Measurements from ENCODE around the gene PNPLA1. TPM values are rescaled to one million over a fixed set of nuclear protein-coding genes. Genes with fewer than 3 reads are reported as not detected.

PNPLA1 gene
- total RNA-seq, 1 experiment from 2014 or later: 0.10 TPM

DNA sequence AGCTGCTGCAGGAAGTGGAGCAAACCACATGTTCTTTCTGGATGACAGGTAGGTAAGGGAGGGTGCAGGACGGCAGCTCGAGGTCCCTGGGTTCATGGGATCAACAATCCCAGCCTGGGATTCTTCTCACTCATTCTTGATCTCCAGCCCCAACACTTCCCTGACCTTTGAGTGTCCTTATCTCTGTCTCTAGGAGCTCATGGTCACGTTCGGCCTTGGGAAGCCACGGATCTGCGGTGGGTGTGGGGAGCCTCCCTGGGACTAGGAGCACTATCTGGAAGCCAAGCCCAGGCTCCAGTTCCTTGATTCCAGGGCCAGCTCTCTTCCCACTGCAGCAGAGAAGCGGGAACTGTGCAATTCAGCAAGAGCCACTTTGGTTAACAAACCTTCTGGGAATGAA, 39.3 kb downstream of the PNPLA1 start:
- Histone ChIP-seq H3K27me3 (ENCODE audit: insufficient read depth, low read length) (no peaks in the 10 kb centered on the region), H3K4me1 (ENCODE audit: control insufficient read depth in 1 of 2, insufficient read depth in 2 of 2, low read length in 2 of 2) (peaks cover 2 to 10% of the 10 kb centered on the region in 2 experiments), H3K9me3 (ENCODE audit: control insufficient read depth in 1 of 2, insufficient read depth in 1 of 2, low read depth in 1 of 2, low read length in 2 of 2) (peaks cover 0 to 4% of the 10 kb centered on the region in 2 experiments; a peak in 1 of 4 replicates), H2AFZ (ENCODE audit: low read depth, low read length, poor library complexity, severe bottlenecking) (no peak overlapping the region), H3K9me2 (ENCODE audit: insufficient read depth) (no peaks in the 10 kb centered on the region), H3K36me3 (ENCODE audit: control insufficient read depth in 1 of 2, insufficient read depth in 2 of 2, low read length in 2 of 2) (no peaks in the 10 kb centered on the region), H3K79me2 (ENCODE audit: insufficient read depth, low read length) (no peaks in the 10 kb centered on the region), H4K20me1 (ENCODE audit: insufficient read depth) (no peaks in the 10 kb centered on the region), H3K27ac (ENCODE audit: low read depth, low read length) (no peak overlapping the region), H3K4me3 (replicated peaks in 1 of 2; ENCODE audit: low read depth in 1 of 2, low read length in 2 of 2) (no peak overlapping the region), H3K4me2 (ENCODE audit: low read length) (no peak overlapping the region), H3K9ac (ENCODE audit: low read length) (no peak overlapping the region)
- ATAC-seq (no peak), DNase-seq (ENCODE audit: low read depth, low spot score) (no peak)
- ChIA-PET CTCF (interaction anchor here (1.0 kb wide), 1 partner anchor 31 kb away, joined by 3 read pairs; no protein-coding TSS in a partner anchor), POLR2A (no interaction called here), RAD21 (ENCODE audit: low non-redundant PET in 1 of 2, low total read pairs in 2 of 2, uncharacterized antibody in 2 of 2, unreplicated experiment in 2 of 2) (no interaction called here)
- BruUV-seq (replicated peaks): no TSS peak
- intact Hi-C loops (cut with micrococcal nuclease): no loop called here
- TF ChIP-seq TCF7L2 (IDR thresholded peaks at IDR 0.05; ENCODE audit: borderline replicate concordance, extremely low read depth, insufficient read depth, insufficient read length): no peak
- TF ChIP-seq EZH2phosphoT487 (IDR thresholded peaks at IDR 0.05; ENCODE audit: borderline replicate concordance): no peak
- no peak for TF ChIP-seq JUND (IDR thresholded peaks at IDR 0.05)
- no peak for TF ChIP-seq POLR2AphosphoS5 (IDR thresholded peaks at IDR 0.05; ENCODE audit: low read depth, low read length)
- TF ChIP-seq ZFX (IDR thresholded peaks at IDR 0.05): no peak
- TF ChIP-seq SRF (IDR thresholded peaks at IDR 0.05; ENCODE audit: low read depth): no peak
- TF ChIP-seq, protein P1, sequence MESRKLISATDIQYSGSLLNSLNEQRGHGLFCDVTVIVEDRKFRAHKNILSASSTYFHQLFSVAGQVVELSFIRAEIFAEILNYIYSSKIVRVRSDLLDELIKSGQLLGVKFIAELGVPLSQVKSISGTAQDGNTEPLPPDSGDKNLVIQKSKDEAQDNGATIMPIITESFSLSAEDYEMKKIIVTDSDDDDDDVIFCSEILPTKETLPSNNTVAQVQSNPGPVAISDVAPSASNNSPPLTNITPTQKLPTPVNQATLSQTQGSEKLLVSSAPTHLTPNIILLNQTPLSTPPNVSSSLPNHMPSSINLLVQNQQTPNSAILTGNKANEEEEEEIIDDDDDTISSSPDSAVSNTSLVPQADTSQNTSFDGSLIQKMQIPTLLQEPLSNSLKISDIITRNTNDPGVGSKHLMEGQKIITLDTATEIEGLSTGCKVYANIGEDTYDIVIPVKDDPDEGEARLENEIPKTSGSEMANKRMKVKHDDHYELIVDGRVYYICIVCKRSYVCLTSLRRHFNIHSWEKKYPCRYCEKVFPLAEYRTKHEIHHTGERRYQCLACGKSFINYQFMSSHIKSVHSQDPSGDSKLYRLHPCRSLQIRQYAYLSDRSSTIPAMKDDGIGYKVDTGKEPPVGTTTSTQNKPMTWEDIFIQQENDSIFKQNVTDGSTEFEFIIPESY (IDR thresholded peaks at IDR 0.05; ENCODE audit: extremely low read depth, insufficient replicate concordance, low read length): no peak

DNA sequence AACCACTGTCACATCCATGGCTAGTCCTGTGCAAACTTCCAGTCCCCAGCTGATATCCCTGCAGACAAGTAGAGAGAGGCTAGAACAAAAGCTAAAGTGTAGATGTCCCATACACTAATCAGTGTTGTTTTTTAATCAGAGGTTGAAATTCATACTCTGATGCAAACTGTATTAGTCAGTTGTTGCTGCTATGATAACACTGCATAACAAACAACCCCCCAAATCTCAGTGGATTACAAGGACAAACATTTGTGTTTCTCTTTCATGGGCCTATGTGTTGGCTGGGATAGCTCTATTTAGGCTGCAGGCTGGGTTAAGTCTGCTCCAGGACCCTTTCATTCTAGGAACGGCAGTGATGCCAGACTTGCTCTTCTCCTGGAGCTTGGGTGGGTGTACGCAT, 40.0 kb downstream of the PNPLA1 start:
- Histone ChIP-seq H4K20me1 (ENCODE audit: insufficient read depth) (no peaks in the 10 kb centered on the region), H3K9me3 (ENCODE audit: control insufficient read depth in 1 of 2, insufficient read depth in 1 of 2, low read depth in 1 of 2, low read length in 2 of 2) (peaks cover 0 to 4% of the 10 kb centered on the region in 2 experiments; a peak in 1 of 4 replicates), H3K27ac (ENCODE audit: low read depth, low read length) (no peak overlapping the region), H2AFZ (ENCODE audit: low read depth, low read length, poor library complexity, severe bottlenecking) (no peak overlapping the region), H3K9ac (ENCODE audit: low read length) (no peak overlapping the region), H3K79me2 (ENCODE audit: insufficient read depth, low read length) (no peaks in the 10 kb centered on the region), H3K27me3 (ENCODE audit: insufficient read depth, low read length) (no peaks in the 10 kb centered on the region), H3K4me2 (ENCODE audit: low read length) (no peak overlapping the region), H3K4me1 (ENCODE audit: control insufficient read depth in 1 of 2, insufficient read depth in 2 of 2, low read length in 2 of 2) (peaks cover 4 to 15% of the 10 kb centered on the region in 2 experiments), H3K9me2 (ENCODE audit: insufficient read depth) (no peaks in the 10 kb centered on the region), H3K36me3 (ENCODE audit: control insufficient read depth in 1 of 2, insufficient read depth in 2 of 2, low read length in 2 of 2) (no peaks in the 10 kb centered on the region), H3K4me3 (replicated peaks in 1 of 2; ENCODE audit: low read depth in 1 of 2, low read length in 2 of 2) (no peak overlapping the region)
- DNase-seq (ENCODE audit: low read depth, low spot score): no peak
- CTCF ChIA-PET: interaction anchor here (0.8 to 1.0 kb wide), 2 partner anchors 8 to 31 kb away, joined by 3 read pairs; no protein-coding TSS in a partner anchor
- intact Hi-C loops (cut with micrococcal nuclease): no loop called here
- POLR2A ChIA-PET: no interaction called here
- no TSS peak for BruUV-seq (replicated peaks)
- RAD21 ChIA-PET (ENCODE audit: low non-redundant PET in 1 of 2, low total read pairs in 2 of 2, uncharacterized antibody in 2 of 2, unreplicated experiment in 2 of 2): no interaction called here
- ATAC-seq: no peak
- TF ChIP-seq CEBPB (IDR thresholded peaks at IDR 0.05; ENCODE audit: low read depth) (no peak), SRF (IDR thresholded peaks at IDR 0.05; ENCODE audit: low read depth) (no peak), SP1 (IDR thresholded peaks at IDR 0.05; ENCODE audit: low read depth) (no peak), EZH2 (IDR thresholded peaks at IDR 0.05) (no peak), POLR2A (IDR thresholded peaks at IDR 0.05; ENCODE audit: borderline replicate concordance, extremely low read depth, insufficient read depth, insufficient read length) (no peak), ELF1 (IDR thresholded peaks at IDR 0.05; ENCODE audit: borderline replicate concordance, low read depth) (no peak), ZFX (IDR thresholded peaks at IDR 0.05) (no peak)
- TF ChIP-seq, protein P1 (IDR thresholded peaks at IDR 0.05; ENCODE audit: extremely low read depth, insufficient replicate concordance, low read length): no peak
- TF ChIP-seq, protein P2, sequence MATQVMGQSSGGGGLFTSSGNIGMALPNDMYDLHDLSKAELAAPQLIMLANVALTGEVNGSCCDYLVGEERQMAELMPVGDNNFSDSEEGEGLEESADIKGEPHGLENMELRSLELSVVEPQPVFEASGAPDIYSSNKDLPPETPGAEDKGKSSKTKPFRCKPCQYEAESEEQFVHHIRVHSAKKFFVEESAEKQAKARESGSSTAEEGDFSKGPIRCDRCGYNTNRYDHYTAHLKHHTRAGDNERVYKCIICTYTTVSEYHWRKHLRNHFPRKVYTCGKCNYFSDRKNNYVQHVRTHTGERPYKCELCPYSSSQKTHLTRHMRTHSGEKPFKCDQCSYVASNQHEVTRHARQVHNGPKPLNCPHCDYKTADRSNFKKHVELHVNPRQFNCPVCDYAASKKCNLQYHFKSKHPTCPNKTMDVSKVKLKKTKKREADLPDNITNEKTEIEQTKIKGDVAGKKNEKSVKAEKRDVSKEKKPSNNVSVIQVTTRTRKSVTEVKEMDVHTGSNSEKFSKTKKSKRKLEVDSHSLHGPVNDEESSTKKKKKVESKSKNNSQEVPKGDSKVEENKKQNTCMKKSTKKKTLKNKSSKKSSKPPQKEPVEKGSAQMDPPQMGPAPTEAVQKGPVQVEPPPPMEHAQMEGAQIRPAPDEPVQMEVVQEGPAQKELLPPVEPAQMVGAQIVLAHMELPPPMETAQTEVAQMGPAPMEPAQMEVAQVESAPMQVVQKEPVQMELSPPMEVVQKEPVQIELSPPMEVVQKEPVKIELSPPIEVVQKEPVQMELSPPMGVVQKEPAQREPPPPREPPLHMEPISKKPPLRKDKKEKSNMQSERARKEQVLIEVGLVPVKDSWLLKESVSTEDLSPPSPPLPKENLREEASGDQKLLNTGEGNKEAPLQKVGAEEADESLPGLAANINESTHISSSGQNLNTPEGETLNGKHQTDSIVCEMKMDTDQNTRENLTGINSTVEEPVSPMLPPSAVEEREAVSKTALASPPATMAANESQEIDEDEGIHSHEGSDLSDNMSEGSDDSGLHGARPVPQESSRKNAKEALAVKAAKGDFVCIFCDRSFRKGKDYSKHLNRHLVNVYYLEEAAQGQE (IDR thresholded peaks at IDR 0.05; ENCODE audit: low read depth): no peak

All from HCT116 (cell line).